ENCODE results near the gene WIPF1.

The WIPF1 gene, protein sequence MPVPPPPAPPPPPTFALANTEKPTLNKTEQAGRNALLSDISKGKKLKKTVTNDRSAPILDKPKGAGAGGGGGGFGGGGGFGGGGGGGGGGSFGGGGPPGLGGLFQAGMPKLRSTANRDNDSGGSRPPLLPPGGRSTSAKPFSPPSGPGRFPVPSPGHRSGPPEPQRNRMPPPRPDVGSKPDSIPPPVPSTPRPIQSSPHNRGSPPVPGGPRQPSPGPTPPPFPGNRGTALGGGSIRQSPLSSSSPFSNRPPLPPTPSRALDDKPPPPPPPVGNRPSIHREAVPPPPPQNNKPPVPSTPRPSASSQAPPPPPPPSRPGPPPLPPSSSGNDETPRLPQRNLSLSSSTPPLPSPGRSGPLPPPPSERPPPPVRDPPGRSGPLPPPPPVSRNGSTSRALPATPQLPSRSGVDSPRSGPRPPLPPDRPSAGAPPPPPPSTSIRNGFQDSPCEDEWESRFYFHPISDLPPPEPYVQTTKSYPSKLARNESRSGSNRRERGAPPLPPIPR

DNA sequence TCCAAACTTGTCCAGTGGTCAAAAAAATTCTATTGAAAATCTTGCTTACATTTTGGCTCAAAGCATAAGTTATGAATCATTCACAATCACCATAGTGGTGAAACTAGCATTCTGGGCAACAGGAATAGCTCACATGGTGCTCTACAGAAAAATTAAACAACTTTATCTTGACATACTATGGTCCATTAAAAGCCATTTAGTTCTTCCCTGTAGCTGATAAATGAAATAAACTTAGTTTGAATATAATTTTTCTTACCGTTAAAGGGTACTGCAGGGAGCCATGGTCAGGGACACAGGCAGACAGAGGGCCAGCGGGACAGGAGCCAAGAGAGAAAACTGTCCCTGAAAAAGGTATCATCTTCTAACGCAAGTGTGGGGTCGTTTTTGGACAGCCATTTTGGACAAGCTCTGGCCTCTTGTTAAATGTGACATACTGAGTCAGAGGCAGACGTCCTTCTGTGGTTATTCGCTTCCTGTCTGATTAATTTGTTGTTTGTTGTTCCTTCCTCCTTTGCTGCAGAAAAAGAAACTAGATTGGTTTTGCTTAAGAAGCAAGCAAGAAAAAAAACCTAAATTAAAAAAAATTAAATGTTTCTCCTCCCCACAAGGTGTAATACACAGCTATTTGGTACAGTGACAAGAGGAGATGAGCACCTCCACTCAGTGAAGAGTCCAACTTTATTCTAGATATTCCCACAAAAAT lies at the start of gene WIPF1:
TSS of gene WIPF1 (minus strand) at position 460 of the 703 bp plus-strand sequence. CDS start 12,231 bp downstream, outside the sequence.
- DNase-seq, result peak; percentile 92

GRCh38 chr2:174645296-174645695 lies 47.7 kb upstream of the WIPF1 start:
- DNase-seq, result no peak

DNA sequence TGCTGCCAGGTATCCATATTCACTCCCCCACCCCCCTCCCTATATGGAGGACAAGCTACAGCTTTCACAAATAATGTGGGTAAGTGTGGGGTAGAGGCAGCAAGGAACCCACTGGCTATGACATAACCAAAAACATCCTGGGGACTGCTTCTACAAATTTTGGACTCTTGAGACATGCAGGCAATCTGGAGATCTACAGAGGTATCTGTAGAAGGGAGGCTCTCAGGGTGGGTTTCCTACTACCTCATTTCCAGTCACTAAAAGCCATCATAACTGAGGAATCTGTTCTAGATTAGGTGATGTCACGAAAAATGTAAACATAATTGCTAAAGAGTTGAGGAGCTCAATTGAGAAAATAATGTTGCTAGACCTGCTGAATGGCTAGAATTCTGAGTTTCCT lies 46.8 kb upstream of the WIPF1 start:
- DNase-seq, result no peak

- no peak for DNase-seq
Observed at GRCh38 chr2:174643356-174643755, 45.8 kb upstream of the WIPF1 start.

DNA sequence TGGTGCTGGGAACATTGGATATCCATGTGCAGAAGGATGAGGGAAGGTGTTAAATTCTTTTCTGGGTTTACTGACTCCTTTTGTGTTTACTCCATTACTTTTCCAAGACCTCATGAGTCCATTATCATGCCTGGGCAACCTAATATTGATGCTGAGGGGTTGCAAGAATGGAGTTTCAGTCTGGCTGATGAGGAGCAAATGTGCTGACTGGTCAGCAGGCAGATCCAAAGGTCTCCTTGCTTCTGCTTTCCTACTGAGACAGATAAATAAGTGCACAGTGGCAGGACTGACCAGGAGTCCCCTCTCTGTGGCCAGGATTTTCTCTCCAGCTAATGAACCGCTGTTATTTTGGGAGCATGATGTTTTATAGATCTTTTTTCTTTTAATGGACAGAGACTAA lies 43.6 kb upstream of the WIPF1 start:
- no peak for DNase-seq

DNA sequence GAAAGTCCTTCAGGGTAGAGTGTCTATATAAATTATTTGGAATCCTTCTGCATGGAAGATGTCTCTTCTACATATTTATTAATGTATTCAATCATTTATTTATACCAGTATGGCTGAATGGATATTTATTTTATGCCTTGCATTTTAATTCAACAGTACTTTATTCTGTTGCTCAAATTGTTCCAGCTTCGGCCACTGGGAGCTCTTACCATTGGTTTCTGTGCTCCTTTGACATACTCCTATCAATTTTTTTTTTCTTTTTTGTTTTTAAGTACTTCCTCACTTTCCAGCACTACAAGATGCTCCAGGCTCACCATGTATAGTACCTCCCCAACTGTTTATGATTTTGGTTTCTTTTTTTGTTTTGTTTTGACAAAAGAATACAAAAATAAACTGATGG lies 39.4 kb upstream of the WIPF1 start:
- no peak for DNase-seq

DNA sequence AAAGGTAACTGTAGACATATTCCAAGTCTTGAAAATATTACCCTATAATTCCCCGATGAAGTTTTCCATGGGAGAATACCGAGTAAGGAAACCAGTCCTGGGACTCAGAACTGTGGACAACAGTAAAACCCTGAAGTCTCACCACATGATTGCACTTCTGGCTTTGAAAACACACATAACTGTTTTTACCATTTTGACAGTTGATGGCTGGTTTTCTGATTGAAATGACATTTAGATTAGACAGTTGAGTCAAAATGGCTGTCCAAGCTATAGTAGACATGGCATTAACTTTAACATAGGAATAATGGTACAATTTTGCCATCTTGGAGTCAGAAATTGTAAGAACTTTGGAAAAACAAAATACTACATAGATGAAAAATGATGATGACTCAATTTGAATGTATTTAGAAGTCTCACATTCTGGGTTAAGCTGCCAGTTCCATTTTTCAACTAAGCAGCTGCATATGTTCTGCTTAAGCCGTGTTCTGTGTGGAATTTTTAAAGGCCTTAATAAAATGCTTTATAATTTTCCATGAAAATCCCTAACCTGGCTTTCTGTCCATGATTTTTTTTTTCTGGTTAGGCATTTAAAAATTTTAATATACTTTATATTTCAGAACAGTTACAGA lies 38.3 kb upstream of the WIPF1 start:
- no peak for DNase-seq

- peak; percentile 48 for DNase-seq
Observed at GRCh38 chr2:174635015-174635593, 37.5 kb upstream of the WIPF1 start.

- DNase-seq, result peak; percentile 76
Observed at GRCh38 chr2:174634130-174635014, 36.8 kb upstream of the WIPF1 start.

DNA sequence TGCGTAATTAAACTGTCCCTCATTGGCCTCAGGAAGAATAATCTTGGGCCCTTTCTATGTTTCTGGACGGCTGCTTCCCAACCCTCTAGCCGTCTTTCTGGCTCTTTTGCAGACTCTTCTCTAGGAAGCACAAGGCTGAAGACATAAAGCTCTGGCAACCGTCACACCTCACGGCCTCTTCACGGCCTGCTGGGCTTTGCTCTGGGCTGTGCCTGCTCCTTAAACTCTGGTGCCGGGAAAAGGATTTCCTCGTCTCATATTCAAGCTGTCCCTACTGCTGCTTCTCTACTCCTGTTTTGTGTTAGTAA lies 36.0 kb upstream of the WIPF1 start:
- no peak for DNase-seq

DNA sequence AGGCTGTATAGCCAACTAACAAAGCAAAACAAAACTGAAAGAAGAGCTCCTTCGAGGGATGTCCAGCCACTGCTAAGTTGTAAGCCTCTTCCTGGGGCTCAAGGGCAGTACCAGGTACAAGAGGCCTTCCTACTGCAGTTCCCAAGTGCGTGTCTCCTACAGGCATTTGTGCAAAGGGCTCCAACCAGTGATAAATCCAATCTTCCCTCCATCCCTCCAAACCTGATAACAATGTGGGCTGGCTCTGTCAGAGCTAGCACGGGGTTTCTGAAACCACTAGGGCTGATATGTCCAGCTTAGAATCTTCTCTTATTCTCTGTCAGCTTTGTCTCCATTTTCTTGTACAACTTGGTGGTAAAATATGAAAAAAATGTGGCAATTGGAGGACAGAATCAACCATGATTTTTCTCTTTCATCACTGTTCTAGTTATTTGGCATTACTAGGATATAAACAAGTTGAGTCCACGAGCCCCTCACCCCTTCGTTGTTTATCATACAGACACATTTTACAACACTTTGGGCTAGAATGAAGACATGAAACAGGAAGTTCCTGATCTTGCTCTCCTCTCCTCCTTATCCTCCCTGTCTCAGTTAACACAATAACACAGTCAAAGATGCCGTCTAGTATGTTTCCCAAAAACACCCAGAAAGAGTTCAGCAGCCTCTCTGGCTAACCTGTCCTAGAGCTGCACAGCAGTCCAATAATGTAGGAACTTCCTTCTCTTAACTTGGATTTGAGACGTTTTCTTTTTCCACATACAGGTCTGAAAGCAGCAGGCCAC lies 35.4 kb upstream of the WIPF1 start:
- peak; percentile 34 for DNase-seq

- no peak for DNase-seq
Observed at GRCh38 chr2:174631009-174631981, 33.7 kb upstream of the WIPF1 start.

GRCh38 chr2:174630107-174630506 lies 32.5 kb upstream of the WIPF1 start:
- no peak for DNase-seq

GRCh38 chr2:174629506-174629905 lies 31.9 kb upstream of the WIPF1 start:
- no peak for DNase-seq

DNA sequence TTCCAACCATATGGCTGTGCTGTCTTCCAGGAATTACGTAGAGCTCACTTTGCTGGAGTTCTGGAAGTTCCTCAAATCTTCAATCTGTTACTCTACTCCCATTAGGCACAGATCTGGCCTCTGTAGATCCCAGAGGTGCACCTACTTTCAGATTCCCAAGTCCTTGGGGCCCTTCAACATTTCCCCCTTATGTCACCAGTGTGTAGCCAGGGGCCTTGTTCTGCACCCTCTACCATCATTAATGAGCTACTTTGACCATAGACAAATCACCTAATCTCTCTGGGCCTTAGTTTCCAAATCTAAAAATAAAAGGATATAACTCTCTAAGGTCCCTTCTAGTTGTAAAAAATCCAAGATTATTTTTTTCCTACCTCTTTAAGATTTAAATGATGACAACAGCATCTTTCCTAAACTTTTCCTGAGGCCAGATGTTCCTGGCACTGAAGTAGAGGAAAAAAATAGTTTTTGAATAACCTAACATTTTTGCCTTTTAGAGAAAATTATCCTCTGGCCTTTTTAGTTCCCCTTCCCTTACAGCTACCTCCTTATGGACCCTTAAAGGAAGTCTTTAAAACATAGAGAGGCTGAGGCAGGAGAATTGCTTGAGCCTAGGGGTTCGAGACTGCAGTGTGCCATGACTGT lies 31.0 kb upstream of the WIPF1 start:
- DNase-seq, result no peak

- no peak for DNase-seq
Observed at GRCh38 chr2:174627216-174627615, 29.6 kb upstream of the WIPF1 start.

- no peak for DNase-seq
Observed at GRCh38 chr2:174624895-174625430, 27.4 kb upstream of the WIPF1 start.

- no peak for DNase-seq
Observed at GRCh38 chr2:174623690-174624089, 26.1 kb upstream of the WIPF1 start.

- no peak for DNase-seq
Observed at GRCh38 chr2:174623106-174623637, 25.6 kb upstream of the WIPF1 start.

All from CD4-positive, alpha-beta T cell treated with Interleukin-4 for 4 hours (primary cell).